Embryonic facial prominence (tissue), 1 donor: ENCODE measurements around the gene GJD2.

Experiments
- DNase-seq: peaks from one replicate; pipeline ENCODE4 v3.0.0-alpha.2; 2016; ENCODE audit errors: extremely low spot score

Gene GJD2

GRCh38 chr15:34754674-34755418, at the start of gene GJD2:
TSS of gene GJD2 (minus strand) at chr15:34754998. CDS start at chr15:34754488, 510 bp downstream.
- DNase-seq, result no peak

- no peak for DNase-seq
Observed at GRCh38 chr15:34804113-34804512, 49.3 kb upstream of the GJD2 start.

GRCh38 chr15:34802803-34803750, 48.3 kb upstream of the GJD2 start:
- DNase-seq, result no peak

GRCh38 chr15:34802371-34802770, 47.6 kb upstream of the GJD2 start:
- DNase-seq, result no peak

GRCh38 chr15:34799149-34800101, 44.6 kb upstream of the GJD2 start:
- DNase-seq, result no peak

GRCh38 chr15:34796847-34797435, 42.1 kb upstream of the GJD2 start:
- no peak for DNase-seq

- DNase-seq, result no peak
Observed at GRCh38 chr15:34795267-34796081, 40.7 kb upstream of the GJD2 start, which contains the start of gene ACTC1. TSS of gene ACTC1 (minus strand) at chr15:34795549. CDS start at chr15:34794808, 741 bp downstream.

GRCh38 chr15:34794590-34795206, 39.9 kb upstream of the GJD2 start:
- no peak for DNase-seq

- DNase-seq, result no peak
Observed at GRCh38 chr15:34793901-34794300, 39.1 kb upstream of the GJD2 start.

GRCh38 chr15:34793071-34793470, 38.3 kb upstream of the GJD2 start:
- DNase-seq, result no peak

GRCh38 chr15:34791701-34792100, 36.9 kb upstream of the GJD2 start:
- no peak for DNase-seq

- DNase-seq, result no peak
Observed at GRCh38 chr15:34790121-34790520, 35.3 kb upstream of the GJD2 start.

- DNase-seq, result no peak
Observed at GRCh38 chr15:34789326-34789725, 34.5 kb upstream of the GJD2 start.

- DNase-seq, result no peak
Observed at GRCh38 chr15:34786206-34786605, 31.4 kb upstream of the GJD2 start.

- no peak for DNase-seq
Observed at GRCh38 chr15:34783991-34784390, 29.2 kb upstream of the GJD2 start.

- no peak for DNase-seq
Observed at GRCh38 chr15:34783431-34783830, 28.6 kb upstream of the GJD2 start.

- no peak for DNase-seq
Observed at GRCh38 chr15:34782901-34783300, 28.1 kb upstream of the GJD2 start.

- DNase-seq, result no peak
Observed at GRCh38 chr15:34780725-34781124, 25.9 kb upstream of the GJD2 start.

GRCh38 chr15:34776606-34777105, 21.9 kb upstream of the GJD2 start:
- no peak for DNase-seq

GRCh38 chr15:34773917-34774316, 19.1 kb upstream of the GJD2 start:
- DNase-seq, result no peak
